ENCODE data around the gene NRG3.

DNA sequence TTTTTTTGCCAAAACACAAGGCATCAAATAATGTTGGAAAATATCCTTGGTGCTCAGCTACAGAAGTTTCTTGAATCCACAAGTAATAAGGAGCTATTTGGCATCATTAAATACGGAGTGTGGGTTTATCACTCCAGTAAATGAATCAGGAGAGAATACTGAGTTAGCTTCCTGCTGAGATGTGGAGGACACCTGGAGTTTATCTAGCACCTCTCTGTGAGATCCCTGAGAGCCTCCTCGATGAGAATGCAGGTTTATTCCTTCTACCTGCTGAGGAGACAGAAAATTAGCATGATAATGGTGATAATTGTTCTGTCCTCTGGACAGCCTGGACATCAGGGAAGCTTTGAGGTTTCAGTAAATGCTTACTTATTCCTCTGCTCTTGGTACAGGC is 40.5 kb downstream of the NRG3 start:
- TF ChIP-seq, protein P1, sequence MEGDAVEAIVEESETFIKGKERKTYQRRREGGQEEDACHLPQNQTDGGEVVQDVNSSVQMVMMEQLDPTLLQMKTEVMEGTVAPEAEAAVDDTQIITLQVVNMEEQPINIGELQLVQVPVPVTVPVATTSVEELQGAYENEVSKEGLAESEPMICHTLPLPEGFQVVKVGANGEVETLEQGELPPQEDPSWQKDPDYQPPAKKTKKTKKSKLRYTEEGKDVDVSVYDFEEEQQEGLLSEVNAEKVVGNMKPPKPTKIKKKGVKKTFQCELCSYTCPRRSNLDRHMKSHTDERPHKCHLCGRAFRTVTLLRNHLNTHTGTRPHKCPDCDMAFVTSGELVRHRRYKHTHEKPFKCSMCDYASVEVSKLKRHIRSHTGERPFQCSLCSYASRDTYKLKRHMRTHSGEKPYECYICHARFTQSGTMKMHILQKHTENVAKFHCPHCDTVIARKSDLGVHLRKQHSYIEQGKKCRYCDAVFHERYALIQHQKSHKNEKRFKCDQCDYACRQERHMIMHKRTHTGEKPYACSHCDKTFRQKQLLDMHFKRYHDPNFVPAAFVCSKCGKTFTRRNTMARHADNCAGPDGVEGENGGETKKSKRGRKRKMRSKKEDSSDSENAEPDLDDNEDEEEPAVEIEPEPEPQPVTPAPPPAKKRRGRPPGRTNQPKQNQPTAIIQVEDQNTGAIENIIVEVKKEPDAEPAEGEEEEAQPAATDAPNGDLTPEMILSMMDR (IDR thresholded peaks at IDR 0.05) = no peak
- no peak for TF ChIP-seq POLR2A (IDR thresholded peaks at IDR 0.05)
